ENCODE results near the gene PSME4.

The PSME4 gene

GRCh38 chr2:53970724-53971602 is at the start of gene PSME4:
PSME4 (minus strand) TSS chr2:53970993; CDS start chr2:53970784, 209 bp downstream.
- DNase-seq (ENCODE audit: low spot score) = peak; percentile 91

GRCh38 chr2:54015798-54016699 is 45.3 kb upstream of the PSME4 start:
- DNase-seq (ENCODE audit: low spot score) = no peak

DNA sequence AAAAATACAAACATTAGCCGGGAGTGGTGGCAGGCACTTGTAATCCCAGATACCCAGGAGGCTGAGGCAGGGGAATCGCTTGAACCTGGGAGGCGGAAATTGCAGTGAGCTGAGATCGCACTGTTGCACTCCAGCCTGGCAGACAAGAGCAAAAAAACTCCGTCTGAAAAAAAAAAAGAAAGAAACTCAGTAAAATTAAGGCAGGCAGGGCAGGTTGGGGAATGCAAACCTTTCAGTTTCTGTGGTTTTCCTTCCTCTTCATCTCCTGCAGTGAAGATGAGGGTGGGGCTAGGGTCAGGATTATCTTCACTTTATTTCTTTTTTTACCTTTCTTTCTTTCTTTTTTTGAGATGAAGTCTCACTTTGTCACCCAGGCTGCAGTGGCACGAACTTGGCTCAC is 43.2 kb upstream of the PSME4 start:
- no peak for DNase-seq (ENCODE audit: low spot score)

DNA sequence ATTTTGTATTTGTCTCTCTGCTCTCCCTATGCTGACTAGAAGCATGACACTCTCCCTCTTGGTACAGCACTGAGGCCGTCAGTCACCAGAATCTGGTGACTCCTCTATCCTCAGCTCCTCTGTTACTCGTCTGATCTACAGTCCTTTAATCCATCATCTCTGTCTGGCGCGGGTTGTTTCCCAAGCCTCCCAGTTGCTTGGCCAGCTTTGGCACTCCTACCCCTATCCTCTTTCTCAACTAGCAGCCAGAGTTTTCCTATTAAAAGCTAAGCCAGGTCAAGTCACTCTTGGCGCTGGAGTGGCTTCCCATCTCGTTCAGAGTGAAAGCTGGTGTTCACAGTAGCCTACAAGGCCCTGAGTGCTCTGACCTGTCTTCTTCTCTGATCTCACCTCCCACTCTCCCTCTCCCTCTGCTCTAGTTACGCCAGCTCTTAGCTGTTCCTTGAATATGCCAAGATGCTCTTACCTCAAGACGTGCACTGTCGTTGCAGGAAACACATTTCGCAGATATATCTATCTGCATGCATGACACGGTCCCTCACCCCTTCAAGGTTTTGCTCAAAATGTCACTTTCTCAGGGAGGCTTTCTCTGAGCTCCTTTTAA is 41.8 kb upstream of the PSME4 start:
- DNase-seq (ENCODE audit: low spot score) = no peak

DNA sequence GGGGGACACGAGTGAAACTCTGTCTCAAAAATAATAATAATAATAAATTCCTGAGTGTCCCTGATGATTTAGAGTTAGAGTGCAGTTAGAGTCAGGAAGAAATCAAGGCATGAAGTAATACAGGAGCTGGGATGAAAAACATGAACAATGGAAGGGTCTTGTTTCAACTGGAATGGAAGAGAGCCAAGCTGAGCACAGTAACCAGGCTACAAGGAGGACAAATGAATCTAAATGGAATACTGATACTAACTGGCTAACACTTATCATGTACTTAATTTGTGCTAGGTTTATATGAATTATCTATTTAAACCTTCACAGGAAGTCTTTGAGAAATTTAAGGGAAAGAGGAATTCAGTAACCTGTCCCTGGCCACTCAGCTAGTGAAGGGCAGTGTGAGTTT is 38.8 kb upstream of the PSME4 start:
- DNase-seq (ENCODE audit: low spot score) = no peak

DNA sequence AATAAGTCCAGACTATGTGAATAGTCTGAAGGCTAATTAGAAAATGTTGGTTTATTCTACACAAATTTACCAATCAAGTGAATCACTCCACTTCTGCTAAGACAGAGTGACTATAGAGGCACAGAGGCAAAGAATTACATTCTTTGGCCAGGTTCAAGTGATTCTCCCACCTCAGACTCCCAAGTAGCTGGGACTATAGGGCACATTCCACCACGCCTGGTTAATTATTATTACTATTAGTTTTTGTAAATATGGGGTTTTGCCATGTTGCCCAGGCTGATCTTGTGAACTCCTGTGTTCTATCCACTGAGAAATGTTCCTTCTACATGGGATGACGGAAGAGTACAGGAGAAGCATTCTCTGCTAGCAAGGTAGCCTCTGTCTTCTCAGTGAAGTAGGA is 37.6 kb upstream of the PSME4 start:
- DNase-seq (ENCODE audit: low spot score) = no peak

GRCh38 chr2:54000524-54000923 is 29.7 kb upstream of the PSME4 start:
- no peak for DNase-seq (ENCODE audit: low spot score)

- no peak for DNase-seq (ENCODE audit: low spot score)
These were observed 29.3 kb upstream of the PSME4 start for GRCh38 chr2:54000122-54000521.

DNA sequence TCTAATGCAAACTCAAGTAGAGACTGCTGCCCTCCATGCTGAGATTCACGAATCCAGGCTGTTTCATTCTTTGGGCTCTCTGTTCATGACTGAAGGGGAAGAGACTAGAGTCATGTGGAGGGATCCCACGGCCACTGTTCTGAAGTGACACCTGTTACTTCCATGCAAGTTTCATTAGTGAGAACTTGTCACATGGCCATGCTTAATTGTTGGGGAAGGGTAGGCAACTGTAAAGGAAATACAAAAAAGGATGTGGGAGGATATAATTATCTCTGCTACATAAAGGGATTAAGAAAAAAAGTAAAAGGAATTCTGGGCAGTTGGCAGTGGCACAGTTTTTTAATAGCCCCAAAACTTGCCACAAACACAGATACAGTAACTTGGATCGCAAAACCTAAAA is 28.0 kb upstream of the PSME4 start:
- DNase-seq (ENCODE audit: low spot score) = no peak

DNA sequence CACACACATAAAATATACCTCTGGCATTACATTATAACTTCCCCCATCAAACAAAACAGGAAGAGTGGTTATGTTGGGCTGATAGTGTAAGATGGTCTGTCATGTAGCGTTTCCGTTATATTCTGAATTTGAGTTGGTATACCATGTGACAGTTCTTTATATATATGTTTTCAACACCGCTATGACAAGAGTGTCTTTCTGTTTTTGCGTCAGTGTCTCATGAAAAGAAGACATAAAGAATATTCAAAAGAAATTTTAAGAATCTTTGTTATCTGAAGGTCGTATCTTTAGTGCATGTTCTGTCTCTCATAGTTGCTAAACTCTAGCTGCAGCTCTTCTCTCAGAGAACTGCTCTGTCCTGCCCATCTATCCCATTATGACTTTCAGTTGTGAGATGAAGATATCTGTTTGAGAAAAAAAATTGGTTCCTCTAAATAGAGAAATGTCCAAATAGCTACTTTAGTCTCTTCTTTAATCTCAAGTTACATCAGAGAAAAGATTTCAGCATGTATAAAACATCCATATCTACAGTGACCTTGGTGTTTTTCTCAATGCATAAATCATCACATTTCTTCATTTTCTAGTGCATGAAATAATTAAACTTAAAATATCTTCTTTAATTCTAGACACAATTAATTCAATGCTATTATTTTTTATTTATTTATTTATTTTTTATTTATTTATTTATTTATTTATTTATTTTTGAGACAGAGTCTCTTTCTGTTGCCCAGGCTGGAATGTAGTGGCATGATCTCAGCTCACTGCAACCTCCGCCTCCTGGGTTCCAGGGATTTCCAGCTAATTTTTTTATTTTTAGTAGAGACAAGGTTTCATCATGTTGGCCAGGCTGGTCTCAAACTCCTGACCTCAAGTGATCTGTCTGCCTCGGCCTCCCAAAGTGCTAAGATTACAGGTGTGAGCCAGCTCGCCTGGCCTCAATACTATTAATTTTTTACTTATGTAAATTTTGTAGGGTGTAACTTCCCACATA is 24.3 kb upstream of the PSME4 start:
- no peak for DNase-seq (ENCODE audit: low spot score)

DNA sequence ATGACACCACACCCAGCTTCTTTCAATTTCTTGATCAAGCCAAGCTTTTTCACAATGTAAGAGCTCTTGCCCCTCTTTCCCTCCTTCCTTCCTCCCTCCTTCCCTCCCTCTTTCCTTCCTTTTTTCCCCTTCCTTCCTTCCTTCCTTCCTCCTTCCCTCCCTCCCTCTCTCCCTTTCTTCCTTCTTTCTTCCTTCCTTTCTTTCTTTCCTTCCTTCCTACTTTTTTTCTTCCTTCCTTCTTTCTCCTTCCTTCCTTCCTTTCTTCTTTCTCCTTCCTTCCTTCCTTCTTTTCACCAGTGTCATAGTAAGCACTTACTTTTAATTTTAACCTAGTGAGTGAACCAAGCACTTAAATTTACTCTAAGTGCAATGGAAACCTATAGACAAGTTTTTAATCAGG is 21.2 kb upstream of the PSME4 start:
- DNase-seq (ENCODE audit: low spot score) = no peak

GRCh38 chr2:53989210-53989862 is 18.5 kb upstream of the PSME4 start:
- no peak for DNase-seq (ENCODE audit: low spot score)

DNA sequence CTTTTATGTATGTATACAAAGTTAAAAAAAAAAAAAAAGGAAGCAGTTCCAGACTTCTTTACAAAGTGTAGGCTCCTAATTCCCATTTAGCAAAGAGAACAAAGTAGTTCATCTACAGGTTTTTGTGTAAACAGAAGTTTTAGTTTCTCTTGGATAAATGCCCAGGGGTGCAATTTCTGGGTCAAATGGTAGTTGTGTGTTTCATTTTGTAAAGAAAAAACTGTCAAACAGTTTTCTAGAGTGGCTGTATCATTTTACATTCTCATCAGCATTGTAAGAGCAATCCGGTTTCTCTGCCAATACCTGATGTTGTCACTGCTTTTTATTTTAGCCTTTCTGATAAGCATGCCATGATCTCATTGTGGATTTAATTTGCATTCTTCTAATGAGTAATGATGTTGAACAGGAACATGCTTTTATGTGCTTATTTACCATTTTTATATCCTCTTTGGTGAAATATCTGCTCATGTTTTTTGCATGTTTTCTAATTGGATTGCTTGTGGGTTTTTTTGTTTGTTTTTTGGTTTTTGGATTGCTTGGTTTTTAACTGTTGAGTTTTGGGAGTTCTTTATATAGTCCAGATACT is 16.6 kb upstream of the PSME4 start:
- DNase-seq (ENCODE audit: low spot score) = no peak

- no peak for DNase-seq (ENCODE audit: low spot score)
These were observed 14.9 kb upstream of the PSME4 start for GRCh38 chr2:53985646-53986045.

DNA sequence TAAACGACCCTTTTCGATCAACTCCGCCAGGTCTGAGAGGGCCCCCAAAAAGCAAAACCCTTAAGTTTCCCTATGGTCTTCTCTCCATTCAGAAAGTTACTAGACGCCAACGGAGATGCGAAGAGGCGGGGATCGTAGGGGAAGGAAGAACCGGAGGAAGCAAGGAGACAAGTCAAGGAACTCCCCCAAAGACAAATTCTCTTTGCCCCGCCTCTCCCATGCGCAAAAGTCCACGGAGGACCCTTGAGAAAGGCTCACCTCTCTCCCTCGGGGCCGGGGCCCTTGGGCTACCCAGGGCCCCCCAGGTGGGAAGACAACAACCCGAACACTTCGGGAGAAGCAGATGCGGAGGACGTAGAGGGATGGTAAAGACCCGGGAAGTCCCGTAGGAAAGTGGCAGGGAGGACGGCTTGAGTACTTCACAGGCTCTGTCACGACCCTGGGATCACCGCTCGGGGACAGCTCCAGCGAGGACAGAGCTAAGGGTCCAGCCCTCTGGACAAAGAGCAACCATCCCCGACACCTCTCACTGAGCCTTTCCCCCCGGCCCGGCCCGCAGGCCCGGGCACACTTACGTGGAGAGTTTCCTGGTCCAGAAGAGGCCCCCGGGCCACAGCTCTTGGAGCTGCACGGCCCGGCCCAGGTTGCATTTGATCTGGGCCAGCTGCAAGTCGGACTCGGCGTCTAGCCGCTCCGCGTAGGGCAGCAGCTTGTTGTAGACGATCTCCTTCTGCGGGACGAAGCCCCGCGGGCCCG is 647 bp downstream of the PSME4 start:
- DNase-seq (ENCODE audit: low spot score) = peak; percentile 38

- DNase-seq (ENCODE audit: low spot score) = peak; percentile 65
These were observed 1.4 kb downstream of the PSME4 start for GRCh38 chr2:53969285-53969967.

DNA sequence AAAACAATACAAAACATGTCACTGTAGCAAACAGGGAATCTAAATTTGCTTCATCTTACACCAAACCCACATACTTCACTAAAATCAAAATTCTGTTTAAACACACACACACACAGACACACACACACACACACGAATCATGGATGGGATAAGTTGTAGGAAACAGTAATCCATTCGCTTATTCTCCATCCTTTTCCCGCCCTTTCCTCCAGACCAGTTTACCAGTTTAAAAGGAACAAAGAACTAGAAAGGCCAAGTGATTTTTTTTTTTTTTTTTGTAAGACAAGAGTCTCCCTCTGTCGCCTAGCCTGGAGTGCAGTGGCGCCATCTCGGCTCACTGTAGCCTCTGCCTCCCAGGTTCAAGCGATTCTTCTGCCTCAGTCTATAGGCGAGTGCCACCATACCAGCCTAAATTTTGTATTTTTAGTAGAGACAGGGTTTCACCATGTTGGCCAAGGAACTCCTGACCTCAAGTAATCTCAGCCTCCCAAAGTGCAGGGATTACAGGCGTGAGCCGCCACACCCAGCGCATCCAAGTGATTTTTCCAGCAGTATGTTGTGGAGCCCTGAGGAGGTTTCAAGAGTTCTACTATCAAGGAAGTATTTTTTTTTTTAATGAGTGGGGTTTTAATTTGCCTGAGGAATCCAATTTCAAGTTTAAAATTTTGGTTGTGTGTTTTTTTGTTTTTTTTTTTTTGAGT is 5.7 kb downstream of the PSME4 start:
- no peak for DNase-seq (ENCODE audit: low spot score)

DNA sequence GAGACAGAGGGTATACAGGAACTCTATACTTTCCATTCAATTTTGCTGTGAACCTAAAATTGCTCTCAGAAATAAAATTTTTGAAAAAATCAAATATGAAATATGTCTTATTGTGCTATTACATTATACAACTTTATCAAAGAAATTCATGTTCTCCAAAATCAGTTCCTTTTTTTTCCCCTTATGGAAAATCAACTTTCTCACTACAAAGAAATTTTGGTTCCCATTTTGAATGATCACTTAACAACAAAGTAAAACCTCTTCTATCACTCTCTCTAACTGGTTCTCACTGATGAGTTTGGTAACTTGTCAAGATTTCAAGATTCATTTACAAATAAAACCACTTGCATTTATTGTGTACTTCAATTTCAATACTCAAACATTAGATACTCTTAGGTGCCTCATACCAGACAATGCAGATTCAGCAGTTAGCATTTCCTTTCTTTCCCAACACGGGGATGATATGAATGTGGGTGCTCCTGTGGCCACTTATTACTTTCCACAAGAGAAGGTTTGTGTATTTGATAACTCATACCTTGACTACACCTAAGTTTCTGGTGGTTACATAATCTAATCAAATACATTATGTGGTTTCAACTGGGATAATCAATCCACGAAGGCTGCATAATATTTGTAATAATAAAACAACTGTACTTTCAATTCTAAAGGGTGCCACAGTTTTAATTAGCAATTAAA is 6.4 kb downstream of the PSME4 start:
- no peak for DNase-seq (ENCODE audit: low spot score)
